GM21786 (cell line): Measurements from ENCODE around the gene GRM8.

Experiments
- ATAC-seq: cut with Tn5 transposase; IDR thresholded peaks from one replicate; pipeline ENCODE4 v1.9.1; 2021; ENCODE audit not compliant: unreplicated experiment

GRM8 gene

DNA sequence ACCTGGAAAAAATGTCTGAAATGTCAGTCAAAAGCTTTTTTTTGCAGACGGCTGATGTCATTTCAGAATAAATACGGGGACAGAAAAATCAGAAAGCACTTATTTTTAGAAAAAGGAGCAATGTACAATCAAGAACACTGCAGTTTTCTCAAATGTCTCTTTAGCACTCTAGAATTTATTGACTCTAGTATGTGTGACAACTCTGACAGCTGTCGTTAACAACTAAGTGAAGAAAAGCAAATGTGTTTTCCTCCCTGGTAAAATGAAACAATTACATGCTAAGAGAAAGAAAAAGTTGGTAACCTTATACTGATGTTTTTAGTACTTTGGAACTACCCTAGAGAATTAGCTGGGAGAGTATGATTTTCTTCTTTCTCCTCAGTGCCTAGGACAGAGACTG is 497.4 kb downstream of the GRM8 start:
- no peak for ATAC-seq

DNA sequence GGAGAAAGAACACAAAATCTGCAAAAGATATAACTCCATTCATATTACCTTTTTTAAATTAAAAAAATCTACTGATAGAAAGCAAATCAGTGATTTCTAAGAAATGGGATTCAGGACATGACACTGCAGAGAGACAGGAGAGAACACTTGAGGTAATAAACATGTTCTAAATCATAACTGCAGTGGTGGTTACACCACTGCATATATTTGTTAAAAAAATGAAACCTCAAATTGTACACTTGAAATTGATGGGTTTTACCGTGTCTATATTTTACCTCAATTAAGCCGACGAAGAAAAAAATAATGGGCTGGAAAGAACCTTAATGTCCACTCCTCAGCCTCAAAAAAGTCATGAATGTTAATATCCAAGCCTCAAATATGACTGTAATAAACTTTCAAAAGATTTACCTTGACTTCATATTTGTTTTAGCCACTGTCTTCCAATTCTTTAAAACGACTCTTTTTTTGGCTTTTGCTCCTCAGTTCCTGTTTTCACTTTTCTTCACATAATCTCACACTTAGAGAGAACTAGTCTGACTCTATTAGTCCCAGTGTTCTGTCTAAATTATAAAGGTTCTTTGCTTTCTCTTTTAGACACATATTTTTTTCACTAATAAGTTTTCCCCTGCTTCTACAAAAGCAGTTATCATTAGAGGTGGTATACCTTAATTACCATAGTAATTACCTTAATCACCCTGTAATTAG is 502.4 kb downstream of the GRM8 start:
- ATAC-seq: no peak

DNA sequence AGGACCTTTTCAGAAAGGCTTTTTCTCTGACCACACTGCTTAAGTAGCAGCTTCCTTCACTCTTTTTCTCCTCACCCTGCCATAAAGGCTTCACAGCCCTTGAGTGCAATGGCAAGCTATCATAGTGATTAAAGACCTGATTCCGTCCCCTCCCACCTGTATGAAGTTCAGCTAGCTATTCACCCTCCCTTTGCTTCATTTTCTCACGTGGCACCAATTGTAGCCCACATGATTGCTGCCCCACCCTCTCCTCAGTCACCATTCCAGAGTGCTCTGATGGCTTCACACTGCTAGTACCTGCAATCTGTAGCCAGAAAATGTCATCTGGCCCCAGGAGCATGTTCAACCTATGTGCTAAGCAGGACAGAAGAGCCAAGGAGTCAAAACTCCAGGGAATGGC is 523.8 kb downstream of the GRM8 start:
- no peak for ATAC-seq

DNA sequence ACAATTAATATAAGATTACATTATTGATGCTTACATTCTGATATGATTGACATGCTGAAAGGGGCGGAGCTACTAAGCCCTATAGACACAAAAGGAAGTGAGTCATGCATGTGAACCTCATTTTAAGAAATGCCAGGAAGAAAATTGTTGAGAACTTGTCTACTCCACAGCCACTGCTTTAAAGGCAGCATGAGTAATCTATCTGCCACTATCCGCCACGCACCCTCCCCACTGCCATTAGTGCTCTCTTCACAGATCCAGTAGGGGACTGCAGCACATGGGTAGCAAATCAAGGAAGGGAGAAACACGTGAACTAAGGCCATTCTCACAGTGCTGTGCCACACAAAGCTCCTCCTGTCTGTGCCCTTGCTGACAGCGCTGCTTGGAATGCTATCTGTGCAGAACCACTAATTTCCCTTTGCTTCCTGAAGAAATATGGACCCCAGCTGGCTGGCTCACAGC is 524.8 kb downstream of the GRM8 start:
- peak; percentile 41 for ATAC-seq

DNA sequence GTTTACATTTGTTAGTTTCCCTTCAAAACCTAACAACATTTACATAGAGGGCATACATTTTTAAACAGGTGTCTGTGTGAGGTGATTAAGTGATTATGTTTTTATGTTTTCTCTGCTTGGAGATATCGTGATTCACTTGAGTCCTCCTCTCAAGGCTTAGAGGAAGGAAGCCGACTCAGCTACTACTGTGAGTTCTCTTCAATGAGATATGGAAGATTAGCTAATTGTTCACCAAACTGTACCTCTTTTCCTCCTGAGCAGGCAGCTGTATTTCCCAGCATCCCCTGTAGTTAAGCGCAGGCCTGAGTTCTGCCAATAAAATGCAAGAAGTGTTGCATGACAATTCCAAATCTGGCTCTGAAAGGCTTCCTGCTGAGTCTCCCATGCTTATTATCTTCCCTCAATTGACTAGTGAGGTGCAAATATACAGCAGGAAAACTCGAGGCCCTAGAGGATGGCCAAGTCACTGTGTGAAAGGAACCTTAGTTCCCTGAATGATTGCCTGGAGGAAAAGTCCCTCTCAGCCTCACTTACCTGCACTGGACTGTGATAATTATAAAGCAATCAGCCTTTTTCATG is 528.7 kb downstream of the GRM8 start:
- ATAC-seq: no peak

DNA sequence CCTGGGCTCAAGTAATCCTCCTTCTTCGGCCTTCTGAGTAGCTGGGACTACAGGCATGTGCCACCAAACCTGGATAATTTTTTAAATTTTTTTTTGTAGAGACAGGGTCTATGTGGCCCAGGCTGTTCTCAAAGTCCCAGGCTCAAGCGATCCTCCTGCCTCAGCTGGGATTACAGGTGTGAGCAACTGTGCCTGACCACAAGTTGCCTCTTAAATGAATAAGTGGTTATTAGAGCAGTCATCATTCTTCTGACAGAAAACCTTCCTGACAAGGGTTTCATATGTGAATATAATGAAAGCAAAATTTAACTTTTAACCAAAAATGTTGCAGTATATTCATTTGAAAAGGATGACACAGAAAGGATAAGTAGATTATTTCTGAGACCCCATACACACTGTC is 532.5 kb downstream of the GRM8 start:
- peak; percentile 87 for ATAC-seq

DNA sequence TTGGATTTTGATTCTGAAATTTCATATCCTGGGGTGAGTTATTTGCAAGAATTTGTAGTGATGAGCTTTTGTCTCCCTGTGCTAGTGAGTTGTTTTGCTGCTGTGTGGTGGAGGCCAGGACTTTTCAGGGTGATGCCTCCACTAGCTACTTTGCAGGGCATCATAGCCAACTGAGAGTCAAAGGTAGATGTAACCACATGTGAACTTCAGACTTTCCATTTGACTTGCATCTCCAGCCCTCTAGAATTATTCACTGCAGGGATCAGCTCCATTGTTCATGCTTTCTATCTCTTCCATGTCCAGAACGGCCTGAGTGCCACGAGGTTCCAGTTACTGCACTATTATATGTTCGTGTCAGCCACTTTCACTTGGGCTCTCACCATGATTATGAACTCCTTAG is 534.3 kb downstream of the GRM8 start:
- peak; percentile 31 for ATAC-seq

DNA sequence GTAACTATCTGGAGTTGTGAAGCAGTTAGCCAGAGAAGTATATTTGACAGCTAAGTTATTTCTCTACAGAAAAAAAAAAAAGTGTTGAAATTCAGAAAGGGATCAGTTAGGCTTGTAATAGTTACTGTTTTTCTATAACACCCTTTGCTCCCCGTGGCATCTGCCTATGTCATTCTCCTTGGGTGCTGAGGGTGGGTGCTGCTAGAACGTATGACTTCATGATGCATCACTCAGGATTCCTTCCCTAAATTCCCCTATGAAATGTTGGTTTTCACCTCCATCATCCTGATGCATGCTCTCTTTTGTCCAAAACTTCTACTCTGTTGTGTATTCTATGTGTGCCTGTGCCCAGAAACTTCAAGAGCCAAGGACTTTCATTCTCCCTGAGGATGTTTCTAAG is 536.4 kb downstream of the GRM8 start:
- no peak for ATAC-seq

DNA sequence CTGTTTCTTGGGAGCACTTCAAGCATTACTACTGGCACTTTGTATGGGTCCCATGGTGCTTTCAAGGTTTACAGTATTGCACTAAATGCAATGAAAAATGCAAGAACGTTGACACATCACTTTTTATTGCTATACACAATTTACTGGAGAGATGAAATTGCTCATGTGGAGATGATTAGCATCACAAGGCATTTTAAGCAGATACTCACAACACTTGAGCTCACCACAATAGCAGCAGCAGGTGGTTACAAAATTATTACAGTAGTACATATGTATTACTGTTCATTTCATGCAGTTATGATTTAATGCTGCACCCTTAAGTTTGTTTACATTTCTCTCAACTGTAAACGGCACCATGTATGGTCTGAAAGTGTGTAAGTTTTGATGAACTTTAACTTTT is 537.7 kb downstream of the GRM8 start:
- ATAC-seq: no peak

DNA sequence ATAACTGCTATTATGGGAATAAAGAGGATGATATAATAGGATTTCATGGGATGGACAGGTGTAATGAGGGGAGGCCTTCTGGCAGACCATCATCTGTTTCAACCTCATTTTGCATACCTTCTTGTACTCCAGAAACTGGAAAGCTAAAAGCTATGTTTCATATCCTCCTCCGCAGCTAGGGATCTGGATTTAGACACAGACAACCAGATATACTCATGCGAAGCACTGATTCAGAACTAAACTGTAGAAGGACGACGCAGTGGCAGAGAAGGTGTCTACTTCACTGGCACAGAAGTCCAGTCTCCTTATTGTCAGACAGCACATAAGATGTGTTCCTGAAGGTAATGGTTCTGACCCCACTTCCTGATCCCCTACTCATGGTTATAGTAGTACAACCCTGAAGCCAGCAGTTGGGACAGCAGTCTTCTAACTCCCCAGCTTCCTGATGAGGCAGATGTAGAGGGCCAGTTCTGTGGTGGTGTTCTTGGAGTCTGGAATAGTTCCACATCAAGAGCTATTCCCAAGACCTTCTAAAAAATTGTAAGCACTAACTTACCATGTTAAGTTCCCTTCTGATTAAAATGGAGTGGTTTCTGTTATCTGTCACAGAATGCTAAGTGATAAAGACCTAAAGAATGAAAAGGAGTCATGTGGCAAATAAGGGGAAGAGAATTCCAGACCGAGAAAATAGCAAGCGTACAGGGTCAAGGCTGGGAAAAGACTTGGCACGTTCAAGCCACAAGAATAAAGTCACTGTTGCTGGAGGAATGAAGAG is 550.3 kb downstream of the GRM8 start:
- ATAC-seq: peak; percentile 45

DNA sequence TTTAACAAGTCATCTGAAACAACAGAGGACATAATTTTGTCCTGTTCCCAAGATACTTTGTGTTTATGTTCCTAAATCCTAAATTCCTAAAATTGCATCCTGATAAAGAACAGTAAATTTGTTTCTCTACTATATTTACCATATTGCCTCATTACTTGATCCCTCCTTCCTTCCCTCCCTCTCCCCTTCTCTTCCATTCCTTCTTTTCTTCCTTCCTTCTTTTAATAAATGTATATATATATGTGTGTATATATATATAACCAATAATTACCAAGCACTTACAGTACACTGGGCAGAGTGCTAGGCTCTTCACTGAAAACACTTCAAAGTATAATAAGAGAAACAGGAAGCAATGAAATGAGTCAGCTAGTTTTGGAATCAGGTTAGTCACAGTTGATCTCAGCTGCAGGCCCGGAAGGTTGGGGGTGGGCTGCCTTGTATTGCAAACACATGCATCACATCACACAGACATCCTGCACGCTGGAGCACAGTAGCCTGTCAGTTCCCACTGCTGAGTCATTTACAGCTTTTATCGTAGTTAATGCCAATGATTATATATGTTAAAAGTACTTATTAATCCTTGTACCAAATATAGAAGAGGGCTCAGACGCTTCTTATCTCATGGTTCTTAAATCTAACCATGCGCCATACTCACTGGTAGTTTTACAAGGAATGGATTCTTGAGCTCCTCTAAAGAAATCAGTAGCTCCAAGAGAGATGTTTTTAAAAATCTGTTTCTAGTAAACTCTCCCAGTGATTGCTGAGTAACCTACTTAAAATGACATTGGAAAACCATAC is 551.7 kb downstream of the GRM8 start:
- ATAC-seq: peak; percentile 85

DNA sequence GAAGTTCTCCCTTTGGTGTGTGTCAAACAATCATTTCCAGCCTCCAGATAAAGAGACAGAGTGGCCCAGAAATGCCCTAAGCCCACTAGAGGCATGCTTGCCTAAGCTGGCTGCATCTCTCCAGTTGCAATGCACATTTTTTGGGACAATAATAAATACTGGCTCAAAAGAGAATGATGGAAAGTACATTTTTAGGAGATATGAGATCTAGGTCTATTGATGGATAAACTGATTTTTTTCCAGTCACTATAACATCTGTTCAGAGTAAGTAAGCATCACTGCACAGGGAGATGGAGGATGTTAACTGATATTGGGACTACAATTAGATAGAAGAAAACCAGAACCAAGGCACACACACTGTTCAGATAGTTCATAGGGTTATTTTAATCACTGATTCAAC is 553.0 kb downstream of the GRM8 start:
- peak; percentile 8 for ATAC-seq

DNA sequence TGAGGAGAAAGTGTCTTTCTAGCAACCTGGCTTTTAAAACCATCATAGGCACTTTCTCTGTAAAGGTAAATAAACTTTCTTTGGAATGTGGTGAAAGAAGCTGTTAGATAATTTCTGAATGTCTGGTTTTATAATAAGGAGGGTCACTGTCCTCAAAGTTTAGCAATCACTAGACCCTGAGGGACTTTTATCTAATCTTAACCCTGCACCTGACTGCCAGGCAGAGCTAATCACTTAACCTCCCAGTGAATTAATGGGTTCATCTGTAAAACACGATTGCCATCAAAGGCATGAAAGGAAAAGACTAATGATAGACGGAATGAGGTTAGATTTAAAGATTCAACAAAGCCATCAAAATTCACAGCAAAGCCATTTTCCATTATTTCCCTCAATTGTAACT is 553.8 kb downstream of the GRM8 start:
- ATAC-seq: no peak

DNA sequence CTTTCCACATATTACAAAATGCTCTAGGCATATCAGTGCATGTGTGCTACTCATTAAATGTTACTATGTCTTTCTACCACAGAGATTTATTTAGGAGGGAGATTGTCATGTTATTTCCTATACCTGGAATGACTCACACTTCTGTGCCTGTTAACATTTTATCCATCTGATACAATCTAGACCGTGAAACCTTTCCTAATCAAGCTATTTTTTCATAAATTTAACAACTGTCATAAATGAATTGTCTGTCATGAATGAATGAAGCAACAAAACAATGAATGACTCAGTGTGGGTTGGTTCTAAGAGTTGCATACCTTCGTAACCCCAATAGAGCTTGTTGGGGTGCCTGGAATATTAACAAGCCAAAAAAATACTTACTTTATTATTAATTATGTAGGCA is 554.3 kb downstream of the GRM8 start:
- no peak for ATAC-seq

DNA sequence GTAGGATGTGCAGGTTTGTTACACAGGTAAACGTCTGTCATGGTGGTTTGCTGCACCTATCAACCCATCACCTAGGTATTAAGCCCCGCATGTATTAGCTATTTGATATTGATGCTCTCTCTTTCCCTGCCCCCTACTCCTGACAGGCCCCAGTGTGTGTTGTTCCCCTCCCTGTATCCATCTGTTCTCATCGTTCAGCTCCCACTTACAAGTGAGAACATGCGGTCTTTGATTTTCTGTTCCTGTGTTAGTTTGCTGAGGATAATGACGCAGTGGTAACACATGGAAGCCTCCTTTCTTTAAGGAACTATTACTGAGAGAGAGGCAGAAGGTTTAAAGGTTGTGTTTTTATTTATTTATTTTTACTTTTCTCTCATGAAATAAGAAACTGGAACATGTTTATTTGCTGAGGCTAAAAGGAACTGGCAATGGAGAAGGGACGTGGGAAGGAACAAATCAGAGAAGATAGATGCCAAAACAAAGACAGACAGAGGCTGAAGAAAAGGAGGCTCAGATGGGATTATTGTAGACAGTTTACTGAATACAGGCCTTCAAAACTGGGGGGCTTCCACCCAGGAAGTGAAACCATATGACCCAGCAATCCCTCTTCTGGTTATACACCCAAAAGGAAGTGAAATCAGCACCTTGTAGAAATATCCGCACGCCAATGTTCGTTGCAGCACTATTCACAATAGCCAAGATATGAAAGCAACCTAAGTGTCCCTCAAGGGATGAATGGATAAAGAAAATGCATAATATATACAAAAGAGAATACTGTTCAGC is 556.3 kb downstream of the GRM8 start:
- ATAC-seq: peak; percentile 27

DNA sequence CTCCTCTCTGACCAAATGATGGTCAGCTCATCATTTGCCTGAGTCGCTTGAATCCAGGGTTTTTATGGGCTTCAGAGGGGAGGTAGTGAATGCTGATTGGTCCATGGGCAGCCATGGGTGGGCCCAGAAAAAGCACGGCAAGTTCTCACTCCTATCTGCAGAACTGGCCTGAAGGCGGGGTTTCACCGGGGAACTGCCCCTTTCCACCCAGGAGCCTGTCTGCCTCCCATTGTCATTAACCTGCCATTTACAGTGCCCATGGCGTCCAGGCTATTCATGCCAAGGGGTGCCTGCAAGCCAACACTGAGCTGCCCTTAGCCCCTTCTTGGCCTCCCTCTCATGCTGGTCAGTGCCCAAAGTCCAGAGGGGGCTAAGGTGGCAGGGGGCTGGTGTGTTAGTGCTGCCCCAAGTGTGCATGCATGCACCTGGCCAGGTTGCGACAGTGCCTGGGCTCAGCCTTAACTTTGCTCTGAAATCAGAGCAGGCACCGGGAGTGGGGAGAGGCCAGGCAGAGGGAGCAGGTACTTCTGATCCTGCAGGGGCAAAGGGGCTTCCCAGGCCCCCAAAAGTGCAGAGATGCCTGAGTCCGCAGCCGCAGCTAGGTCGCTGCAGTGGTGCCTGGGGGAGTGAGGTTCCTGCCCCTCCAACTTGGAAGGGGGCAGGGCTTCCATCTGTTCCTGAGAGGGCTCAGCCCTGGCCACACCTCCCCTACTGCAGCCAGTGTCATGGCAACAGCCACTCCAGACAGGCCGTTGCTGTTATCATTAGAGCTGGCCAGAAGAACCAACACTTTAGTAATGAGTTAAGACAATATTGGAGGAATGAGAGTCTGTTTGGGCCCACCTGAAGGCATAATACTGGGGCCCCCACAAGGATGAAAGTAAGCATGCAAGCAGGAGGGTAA is 561.6 kb downstream of the GRM8 start:
- ATAC-seq: no peak

DNA sequence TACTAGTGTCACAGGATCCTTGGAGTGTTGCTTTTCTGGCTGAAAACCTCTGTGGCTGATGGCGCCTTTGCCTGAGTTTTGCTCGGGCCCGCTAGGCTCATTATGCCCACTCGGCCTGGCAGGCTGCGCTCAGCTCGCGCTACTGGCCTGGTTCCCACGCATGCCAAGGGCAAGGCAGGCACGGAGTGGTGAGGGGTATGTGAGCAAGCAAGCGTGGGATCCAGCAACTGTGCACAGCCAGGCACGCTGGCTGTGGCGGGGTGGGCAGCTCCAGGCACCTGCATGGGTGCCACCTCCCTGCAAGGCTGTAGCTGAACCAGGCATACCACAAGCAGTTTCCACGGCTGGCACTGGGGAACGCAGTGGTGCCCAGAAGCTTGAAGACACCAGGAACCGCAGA is 562.6 kb downstream of the GRM8 start:
- ATAC-seq: no peak

DNA sequence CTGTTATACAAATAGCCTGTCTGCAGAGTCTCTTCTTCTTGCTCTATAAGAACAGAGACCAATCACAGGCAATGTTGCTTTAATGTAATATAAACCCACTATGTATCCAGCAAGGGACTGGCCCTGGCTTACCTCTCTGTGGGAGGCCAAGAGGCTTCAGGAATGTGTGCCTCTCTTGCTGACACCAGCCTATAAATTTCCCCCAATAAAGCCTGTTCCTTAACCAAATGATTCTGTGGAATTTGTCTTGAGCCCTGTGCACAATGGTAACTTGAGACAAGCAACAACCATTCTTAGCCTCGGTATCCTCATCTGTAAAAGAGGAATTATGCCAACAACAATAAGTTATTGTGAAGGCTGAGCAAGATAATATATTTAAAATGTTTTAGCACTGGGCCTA is 563.7 kb downstream of the GRM8 start:
- ATAC-seq: no peak

DNA sequence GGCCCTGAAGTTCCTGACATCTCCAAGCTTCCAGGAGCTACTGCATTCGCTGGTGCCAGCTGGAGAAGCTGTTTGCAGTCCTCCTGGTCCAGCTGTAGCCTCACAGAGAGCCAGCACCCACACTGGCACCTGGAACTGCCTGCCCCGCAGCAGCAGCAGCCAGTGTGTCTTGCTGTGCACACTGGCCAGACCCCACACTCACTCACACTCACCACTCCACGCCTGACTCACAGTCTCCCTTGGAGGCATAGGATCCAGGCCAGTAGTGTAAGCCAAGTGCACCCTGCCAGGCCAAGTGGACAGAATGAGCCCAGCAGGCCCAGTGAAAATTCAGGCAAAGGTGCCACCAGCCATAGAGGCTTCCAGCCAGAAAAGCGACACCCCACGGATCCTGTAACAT is 566.3 kb downstream of the GRM8 start:
- no peak for ATAC-seq

DNA sequence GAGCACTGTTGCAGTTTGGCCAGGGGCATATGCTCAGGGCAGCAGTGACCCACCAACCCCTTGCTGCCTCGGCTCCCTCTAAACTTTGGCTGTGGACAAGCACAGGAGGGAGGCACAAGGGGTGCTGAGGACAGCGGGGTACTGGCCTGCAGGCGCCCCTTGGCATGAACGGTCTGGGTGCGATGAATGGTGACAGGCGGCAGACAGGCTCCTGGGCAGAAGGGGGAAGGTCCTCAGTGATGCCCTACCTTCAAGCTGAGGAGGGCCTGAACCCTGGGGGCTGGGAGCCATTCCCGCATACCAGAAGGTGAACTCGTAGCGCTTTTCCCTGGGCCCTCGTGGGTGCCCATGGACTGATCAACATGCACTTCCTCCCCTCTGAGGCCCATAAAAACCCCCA is 567.1 kb downstream of the GRM8 start:
- no peak for ATAC-seq
